GM12801 (cell line): ENCODE results near the gene SLC25A34.

Experiments
- CTCF ChIP-seq: IDR thresholded peaks from one replicate; pipeline ENCODE4 v1.5.1; 2011; ENCODE audit warnings: control low read depth; ENCODE audit not compliant: insufficient read length; ENCODE audit errors: extremely low read depth

SLC25A34 gene

GRCh38 chr1:15718199-15718601 lies 17.9 kb upstream of the SLC25A34 start:
- no peak for TF ChIP-seq CTCF

GRCh38 chr1:15719381-15720120 lies 16.5 kb upstream of the SLC25A34 start:
- TF ChIP-seq CTCF = no peak

GRCh38 chr1:15720861-15721260 lies 15.2 kb upstream of the SLC25A34 start:
- TF ChIP-seq CTCF = no peak

- no peak for TF ChIP-seq CTCF
Observed at GRCh38 chr1:15722411-15722810, 13.6 kb upstream of the SLC25A34 start.

GRCh38 chr1:15722836-15723532 lies 13.1 kb upstream of the SLC25A34 start:
- no peak for TF ChIP-seq CTCF

GRCh38 chr1:15723631-15724246 lies 12.3 kb upstream of the SLC25A34 start:
- TF ChIP-seq CTCF = no peak
